HG03439 (cell line): ENCODE measurements around the gene SLC37A1.

ENCODE experiments used
- ATAC-seq: cut with Tn5 transposase; IDR thresholded peaks from one replicate; pipeline ENCODE4 v1.9.1; 2021; ENCODE audit warnings: mild to moderate bottlenecking, moderate library complexity; ENCODE audit not compliant: unreplicated experiment

Gene SLC37A1

GRCh38 chr21:42591170-42591869 lies 77.7 kb downstream of the SLC37A1 start:
- ATAC-seq: no peak

- ATAC-seq: no peak
Measured at GRCh38 chr21:42592156-42592820, 78.6 kb downstream of the SLC37A1 start.

GRCh38 chr21:42593007-42593814 lies 79.6 kb downstream of the SLC37A1 start:
- no peak for ATAC-seq

DNA sequence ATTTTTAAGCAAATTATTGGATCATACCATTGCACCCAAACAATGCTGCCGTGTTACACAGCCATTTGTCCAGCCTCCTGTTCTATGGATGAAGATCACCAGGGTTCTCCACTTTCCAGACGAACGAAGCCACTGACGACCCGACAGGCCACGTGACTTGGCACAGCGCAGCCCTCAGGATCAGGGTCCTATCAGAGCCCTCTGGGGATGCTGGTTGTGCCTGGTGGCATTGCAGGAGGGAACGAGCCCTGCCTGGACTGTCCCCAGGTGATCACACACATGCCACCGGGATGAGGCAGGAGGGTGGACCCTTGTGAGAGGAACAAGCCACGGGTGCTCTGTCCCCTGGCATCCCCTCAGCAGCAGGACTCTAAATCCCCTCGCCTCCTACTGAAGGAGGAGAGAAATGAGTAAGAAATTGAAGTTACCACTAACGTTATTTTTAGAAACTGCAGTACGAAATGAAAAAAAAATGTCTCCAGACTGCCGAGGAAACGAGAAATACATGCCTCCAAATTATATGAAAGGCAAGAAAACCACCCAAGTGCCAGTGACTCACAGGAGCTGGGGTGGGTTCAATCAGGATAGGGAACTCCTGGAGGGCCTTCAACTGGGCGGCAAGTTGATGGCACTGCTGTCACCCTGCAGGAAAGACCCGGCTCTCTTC lies 81.1 kb downstream of the SLC37A1 start:
- no peak for ATAC-seq

- no peak for ATAC-seq
Measured at GRCh38 chr21:42595283-42596187, 81.9 kb downstream of the SLC37A1 start.

- no peak for ATAC-seq
Measured at GRCh38 chr21:42596657-42597056, 83.0 kb downstream of the SLC37A1 start.

DNA sequence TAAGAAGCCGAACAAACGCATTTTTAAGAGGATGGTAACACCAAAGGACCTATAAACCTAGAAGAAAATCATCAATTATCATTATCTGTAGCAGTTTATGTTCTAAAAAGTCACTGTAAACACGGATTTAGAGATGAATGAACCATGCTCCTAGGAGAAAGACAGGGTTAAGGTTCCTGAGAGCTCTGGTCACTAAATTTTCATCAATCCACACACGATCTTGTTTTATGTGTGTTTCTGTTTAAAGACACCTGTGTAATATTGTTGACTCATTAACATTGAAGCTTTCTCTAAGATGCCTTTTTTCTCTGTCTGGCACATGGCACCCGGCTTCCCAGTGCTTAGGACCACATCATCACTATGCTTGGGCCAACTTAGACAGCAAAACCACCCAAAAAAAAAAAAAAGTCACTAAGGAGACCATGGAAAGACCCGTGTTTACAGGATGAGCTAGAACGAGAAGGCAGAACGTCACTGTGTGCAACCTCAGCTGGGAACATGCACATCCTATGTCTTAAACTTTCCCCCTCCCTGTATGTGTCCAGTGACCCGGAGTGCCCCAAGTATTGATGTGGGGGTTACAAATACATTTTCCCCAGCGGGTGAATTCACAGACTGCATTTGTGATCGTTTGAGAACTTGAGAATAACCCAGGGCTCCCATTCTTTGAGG lies 84.0 kb downstream of the SLC37A1 start:
- ATAC-seq: no peak

DNA sequence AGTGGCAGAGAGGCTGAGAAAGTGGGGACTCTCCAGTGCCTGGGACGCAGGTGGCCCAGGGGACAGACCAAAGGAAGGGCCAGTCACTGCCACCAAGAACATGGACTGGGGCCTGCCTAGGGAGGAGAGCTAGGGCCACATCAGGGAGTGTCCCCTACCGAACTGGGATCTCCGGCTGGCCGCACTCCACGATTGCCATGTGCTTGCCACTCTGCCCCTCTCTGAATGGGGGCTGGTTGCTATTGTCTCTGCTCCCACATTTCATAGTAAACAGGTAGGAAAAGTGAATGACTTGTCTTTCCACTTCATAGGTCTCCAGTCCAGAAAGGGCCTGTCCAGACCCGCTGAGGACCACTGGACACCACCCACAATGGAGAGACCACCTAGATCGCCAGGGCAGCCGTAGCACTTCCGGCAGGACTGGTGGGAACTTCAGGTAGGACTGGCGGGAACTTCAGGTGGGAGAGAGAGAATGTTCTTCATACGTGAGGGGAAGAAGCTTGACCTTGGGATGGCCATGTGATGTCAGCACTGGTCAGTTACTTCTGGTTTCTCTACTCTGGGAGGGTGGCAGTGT lies 84.6 kb downstream of the SLC37A1 start:
- no peak for ATAC-seq

- ATAC-seq: no peak
Measured at GRCh38 chr21:42599486-42599885, 85.8 kb downstream of the SLC37A1 start.

GRCh38 chr21:42599962-42600361 lies 86.3 kb downstream of the SLC37A1 start:
- ATAC-seq: no peak

DNA sequence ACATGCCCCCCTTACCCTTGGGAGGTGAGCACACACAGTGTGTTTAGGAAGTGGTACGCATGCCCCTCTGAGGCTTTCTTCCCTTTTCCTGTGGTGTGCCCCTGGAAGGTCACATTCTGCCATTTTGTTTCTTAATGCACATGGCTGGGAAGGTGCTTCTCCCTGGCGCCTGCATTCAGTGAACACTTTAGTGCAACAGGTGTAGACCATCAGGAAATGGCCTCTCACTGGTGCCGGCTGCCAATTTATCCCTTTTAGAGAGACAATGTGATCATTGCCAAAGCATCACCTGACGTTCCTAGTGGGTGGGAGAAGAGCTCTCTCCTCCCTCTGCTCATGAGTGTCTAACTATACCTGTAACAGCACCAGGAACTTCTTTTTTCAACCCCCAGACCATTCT lies 88.0 kb downstream of the SLC37A1 start:
- no peak for ATAC-seq

DNA sequence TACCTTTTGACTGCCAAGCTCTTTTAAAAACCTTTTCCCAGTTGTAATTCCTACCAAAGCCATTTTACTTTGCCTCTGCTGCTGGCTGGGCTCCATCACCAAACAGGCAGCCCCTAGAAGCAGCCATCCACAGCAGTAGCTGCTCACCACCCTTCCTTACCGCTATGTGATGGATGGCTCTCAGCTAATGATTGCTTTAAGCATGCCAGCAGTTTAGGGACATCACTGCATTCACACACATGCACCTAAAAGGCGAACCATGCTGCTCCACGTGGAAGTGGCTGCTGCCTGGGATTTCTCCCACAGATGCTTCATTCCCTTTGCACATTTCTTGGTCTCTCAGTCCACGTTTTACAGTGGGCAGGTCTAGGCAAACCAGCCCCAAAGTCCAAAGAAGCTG lies 93.5 kb downstream of the SLC37A1 start:
- ATAC-seq: no peak

GRCh38 chr21:42607525-42608102 lies 94.0 kb downstream of the SLC37A1 start:
- ATAC-seq: no peak

- ATAC-seq: no peak
Measured at GRCh38 chr21:42608446-42608845, 94.8 kb downstream of the SLC37A1 start.

- ATAC-seq: no peak
Measured at GRCh38 chr21:42609811-42610210, 96.2 kb downstream of the SLC37A1 start.

DNA sequence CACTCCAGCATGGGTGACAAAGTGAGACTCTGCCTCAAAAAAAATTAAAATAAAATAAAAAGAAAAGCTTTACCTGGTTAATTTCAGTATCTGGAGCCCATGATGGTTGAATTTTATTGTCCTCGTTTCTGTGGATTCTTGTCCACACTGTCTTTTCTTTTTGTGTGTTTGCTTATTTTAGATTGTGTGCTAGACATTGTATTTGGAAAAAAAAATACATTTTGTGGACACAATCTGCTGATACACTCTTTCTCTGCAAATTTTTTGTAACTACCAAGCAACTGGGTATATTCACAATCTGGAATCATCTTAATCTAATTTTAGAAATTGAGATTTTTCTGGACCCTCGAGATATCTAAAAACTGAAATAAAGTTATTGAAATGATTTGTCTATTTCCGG lies 98.2 kb downstream of the SLC37A1 start:
- ATAC-seq: no peak

- ATAC-seq: no peak
Measured at GRCh38 chr21:42612390-42612789, 98.7 kb downstream of the SLC37A1 start.

DNA sequence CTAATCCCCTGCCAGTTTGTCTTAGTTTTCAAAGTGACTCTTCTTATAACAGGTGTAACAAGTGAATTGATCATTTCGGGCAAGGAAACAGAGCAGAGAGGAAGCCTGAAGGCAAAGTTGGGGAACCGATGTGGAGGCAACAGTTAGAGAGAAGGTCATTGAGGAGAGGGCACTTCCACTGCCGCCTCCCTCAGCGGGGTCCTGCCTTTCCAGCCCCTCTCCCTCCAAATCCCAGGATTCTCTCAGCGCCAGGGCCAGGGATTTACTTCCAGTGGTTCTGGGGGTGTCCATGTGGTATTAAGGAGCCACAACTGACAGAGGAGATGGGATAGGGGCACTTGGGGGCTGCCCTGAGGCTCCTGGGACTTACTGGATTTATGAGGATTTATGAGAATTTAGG lies 100.1 kb downstream of the SLC37A1 start:
- ATAC-seq: no peak

DNA sequence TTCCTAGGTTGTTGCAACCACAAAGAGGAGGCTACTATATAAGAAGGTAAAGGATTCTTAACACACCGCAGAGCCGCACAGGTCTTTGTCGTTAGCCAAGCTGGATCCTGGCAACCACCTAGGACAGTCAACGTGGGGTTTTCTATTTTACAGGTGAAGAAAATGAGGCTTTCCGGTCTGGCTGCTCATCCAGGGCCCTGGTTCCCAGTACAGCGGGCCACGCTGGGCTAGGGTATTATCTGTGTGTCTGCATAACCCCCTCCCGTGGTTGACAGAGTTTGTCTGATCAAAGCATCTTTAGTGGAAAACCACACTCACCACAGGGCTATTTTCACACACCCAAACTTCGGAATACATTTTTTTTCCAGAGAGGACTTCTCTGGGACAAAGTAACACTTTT lies 100.7 kb downstream of the SLC37A1 start:
- ATAC-seq: no peak
